Liver (tissue), 9 donors: ENCODE results near the gene EYA3. TPM values are rescaled to one million over a fixed set of nuclear protein-coding genes. Genes with fewer than 3 reads are reported as not detected.

Experiments
- DNase-seq: peaks from one replicate; pipeline ENCODE4 v3.0.0-alpha.2; 2017; ENCODE audit warnings: low spot score
- H3K27ac ChIP-seq, 2 donors: one replicate each; pipeline ENCODE4 v1.7.0; 2013; ENCODE audit warnings: inconsistent platforms in 2 of 2, low read length in 2 of 2, control low read depth in 1 of 2, low read depth in 1 of 2, mild to moderate bottlenecking in 1 of 2
- H3K27me3 ChIP-seq, 4 donors: one replicate each; pipeline versions ENCODE4 v1.6.1 to v1.7.0; 2013; ENCODE audit warnings: low read length in 3 of 4, inconsistent platforms in 1 of 4, mild to moderate bottlenecking in 1 of 4, moderate library complexity in 1 of 4; ENCODE audit not compliant: control insufficient read depth in 4 of 4, insufficient read depth in 4 of 4
- H3K36me3 ChIP-seq, 4 donors: one replicate each; pipeline versions ENCODE4 v1.6.1 to v1.7.0; 2013; ENCODE audit warnings: low read length in 3 of 4, mild to moderate bottlenecking in 3 of 4, low read depth in 1 of 4, moderate library complexity in 1 of 4; ENCODE audit not compliant: control insufficient read depth in 4 of 4, insufficient read depth in 3 of 4
- H3K4me1 ChIP-seq, 4 donors: one replicate each; pipeline versions ENCODE4 v1.6.1 to v1.7.0; 2013; ENCODE audit warnings: low read length in 3 of 4, mild to moderate bottlenecking in 3 of 4, moderate library complexity in 1 of 4; ENCODE audit not compliant: control insufficient read depth in 4 of 4, insufficient read depth in 4 of 4
- H3K4me3 ChIP-seq, 3 donors: one replicate each; pipeline versions ENCODE4 v1.6.1 to v1.7.0; 2013; ENCODE audit warnings: low read length in 3 of 3, control low read depth in 1 of 3, low read depth in 1 of 3, mild to moderate bottlenecking in 1 of 3
- H3K9ac ChIP-seq, 2 donors: one replicate each; pipeline ENCODE4 v1.7.0; 2013; ENCODE audit warnings: low read length in 2 of 2, mild to moderate bottlenecking in 2 of 2, moderate library complexity in 2 of 2, control low read depth in 1 of 2, low read depth in 1 of 2
- H3K9me3 ChIP-seq, 4 donors: one replicate each; pipeline versions ENCODE4 v1.6.1 to v1.7.0; 2013; ENCODE audit warnings: low read length in 3 of 4; ENCODE audit not compliant: control insufficient read depth in 4 of 4
- ATF3 ChIP-seq: IDR thresholded peaks from 2 replicates; pipeline ENCODE4 v1.6.1; 2016; ENCODE audit warnings: antibody characterized with exemption
- CTCF ChIP-seq: fragments of 150-350 bp; IDR thresholded peaks from 2 replicates; pipeline ENCODE4 v1.5.1; 2017; ENCODE audit warnings: improper control_type of control experiment, low read depth, low read length; ENCODE audit not compliant: missing input control
- EGR1 ChIP-seq, 2 donors: IDR thresholded peaks; 2 replicates each; pipeline ENCODE4 v1.6.1; 2016 to 2018; ENCODE audit warnings: antibody characterized with exemption in 2 of 2, low read depth in 2 of 2
- FOXA1 ChIP-seq: IDR thresholded peaks from 2 replicates; pipeline ENCODE4 v1.6.1; 2016; ENCODE audit warnings: antibody characterized with exemption
- FOXA2 ChIP-seq: IDR thresholded peaks from 2 replicates; pipeline ENCODE4 v1.6.1; 2016; ENCODE audit warnings: antibody characterized with exemption
- GABPA ChIP-seq, 2 donors: IDR thresholded peaks in 1 of 2; conservative IDR thresholded peaks in 1 of 2; 2 replicates each; pipeline ENCODE4 v1.6.1; 2016; ENCODE audit warnings: antibody characterized with exemption in 2 of 2, mild to moderate bottlenecking in 1 of 2, moderate library complexity in 1 of 2
- HNF4A ChIP-seq, 2 donors: conservative IDR thresholded peaks; 2 replicates each; pipeline ENCODE4 v1.6.1; 2016; ENCODE audit warnings: antibody characterized with exemption in 2 of 2, mild to moderate bottlenecking in 2 of 2
- HNF4G ChIP-seq: IDR thresholded peaks from 2 replicates; pipeline ENCODE4 v1.6.1; 2016; ENCODE audit warnings: antibody characterized with exemption
- JUND ChIP-seq, 2 donors: IDR thresholded peaks; 2 replicates each; pipeline ENCODE4 v1.6.1; 2016; ENCODE audit warnings: antibody characterized with exemption in 2 of 2
- MAX ChIP-seq: IDR thresholded peaks from 2 replicates; pipeline ENCODE4 v1.6.1; 2016; ENCODE audit warnings: antibody characterized with exemption
- NR2F2 ChIP-seq: IDR thresholded peaks from 2 replicates; pipeline ENCODE4 v1.6.1; 2016; ENCODE audit warnings: antibody characterized with exemption
- RAD21 ChIP-seq, 2 donors: IDR thresholded peaks; 2 replicates each; pipeline ENCODE4 v1.6.1; 2016; ENCODE audit warnings: antibody characterized with exemption in 2 of 2, mild to moderate bottlenecking in 2 of 2
- REST ChIP-seq: IDR thresholded peaks from 2 replicates; pipeline ENCODE4 v1.6.1; 2016; ENCODE audit warnings: antibody characterized with exemption, mild to moderate bottlenecking
- RXRA ChIP-seq, 2 donors: IDR thresholded peaks; 2 replicates each; pipeline ENCODE4 v1.6.1; 2017 to 2018; ENCODE audit warnings: antibody characterized with exemption in 2 of 2, mild to moderate bottlenecking in 1 of 2
- SP1 ChIP-seq: IDR thresholded peaks from 2 replicates; pipeline ENCODE4 v1.6.1; 2018; ENCODE audit warnings: antibody characterized with exemption, mild to moderate bottlenecking
- TAF1 ChIP-seq: conservative IDR thresholded peaks from 2 replicates; pipeline ENCODE4 v1.6.1; 2016; ENCODE audit warnings: antibody characterized with exemption, mild to moderate bottlenecking
- YY1 ChIP-seq: IDR thresholded peaks from 2 replicates; pipeline ENCODE4 v1.6.1; 2016; ENCODE audit warnings: antibody characterized with exemption, mild to moderate bottlenecking
- ZBTB33 ChIP-seq: IDR thresholded peaks from 2 replicates; pipeline ENCODE4 v1.6.1; 2016; ENCODE audit warnings: antibody characterized with exemption
- whole genome bisulfite sequencing: extraction: QIAGEN DNeasy Blood & Tissue Kit; methylation state at CpG from one replicate; pipeline ENCODE4 v1.1.7; 2013; 5-methylcytosine and 5-hydroxymethylcytosine counted together
- polyA plus RNA-seq, 2 donors: library from polyadenylated mRNA; stranded (reverse) in 1 of 2; unstranded in 1 of 2; fragments of 200-250 nt in 1 of 2; fragments of >200 nt in 1 of 2; fragmentation: Nextera tagmentation in 1 of 2; extraction: Ambion mirVana in 1 of 2; gene quantifications; one replicate each; pipeline versions ENCODE4 v1.2.1 to v1.2.3, GENCODE V29; 2013 to 2015
- total RNA-seq, 2 donors: library from RNA; depleted of rRNA; stranded (reverse); fragments of >200 nt; gene quantifications; one replicate each; pipeline ENCODE4 v1.2.3, GENCODE V29; 2014
- donor health status: healthy.
- donor health status: healthy.
- donor health status: healthy.
- donor health status: healthy.
- donor health status: healthy.

EYA3 gene
- total and polyA plus RNA-seq, 4 donors = 3.6 to 12.6 (median 6.0) TPM

GRCh38 chr1:28078262-28078661 is 10.1 kb downstream of the EYA3 start:
- Histone ChIP-seq H3K27ac (no peak overlapping the region), H3K36me3 (peaks cover 0 to 3% (median 0%) of the 10 kb centered on the region in 4 donors), H3K4me1 (peaks cover 0 to 21% (median 0%) of the 10 kb centered on the region in 4 donors), H3K27me3 (no peaks in the 10 kb centered on the region), H3K9ac (no peak overlapping the region), H3K9me3 (no peaks in the 10 kb centered on the region), H3K4me3 (no peak overlapping the region)
- no peak for DNase-seq
- TF ChIP-seq JUND (IDR thresholded peaks at IDR 0.05) (no peak), GABPA (IDR thresholded peaks at IDR 0.05 in 1 of 2, conservative IDR thresholded peaks at IDR 0.05 in 1 of 2) (no peak), EGR1 (IDR thresholded peaks at IDR 0.05; ENCODE audit: low read depth in 2 of 2) (no peak), REST (no peak), RAD21 (IDR thresholded peaks at IDR 0.05) (no peak), RXRA (IDR thresholded peaks at IDR 0.05) (no peak), HNF4G (no peak)
- 91% methylated on average over 4 of the region's 4 CpGs for WGBS

GRCh38 chr1:28074892-28075511 is 13.4 kb downstream of the EYA3 start:
- no peak overlapping the region for H3K9ac ChIP-seq
- H3K27ac ChIP-seq = no peak overlapping the region

More at GRCh38 chr1:28074892-28075511, 13.4 kb downstream of the EYA3 start:
- Histone ChIP-seq H3K36me3 (no peaks in the 10 kb centered on the region), H3K4me3 (no peak overlapping the region), H3K9me3 (no peaks in the 10 kb centered on the region), H3K27me3 (no peaks in the 10 kb centered on the region), H3K4me1 (peaks cover 2 to 24% (median 3%) of the 10 kb centered on the region in 4 donors)
- WGBS = 89% methylated on average over 1 of the region's 1 CpG
- TF ChIP-seq CTCF (no peak), FOXA2 (no peak), GABPA (IDR thresholded peaks at IDR 0.05 in 1 of 2, conservative IDR thresholded peaks at IDR 0.05 in 1 of 2) (no peak), NR2F2 (no peak), ZBTB33 (no peak), RXRA (IDR thresholded peaks at IDR 0.05) (no peak), ATF3 (no peak), MAX (no peak), EGR1 (IDR thresholded peaks at IDR 0.05; ENCODE audit: low read depth in 2 of 2) (no peak), SP1 (no peak), HNF4A (conservative IDR thresholded peaks at IDR 0.05) (no peak), JUND (IDR thresholded peaks at IDR 0.05) (no peak), RAD21 (IDR thresholded peaks at IDR 0.05) (no peak), YY1 (no peak), HNF4G (no peak), REST (no peak), TAF1 (no peak), FOXA1 (no peak)
- no peak for DNase-seq
